ENCODE results near the gene C17orf107. TPM values are rescaled to one million over a fixed set of nuclear protein-coding genes. Genes with fewer than 3 reads are reported as not detected.

Gene C17orf107
- total and polyA plus RNA-seq, 2 donors (not counting 1 experiment from before 2014, with no cell fraction given) = 3.9 to 4.6 TPM

DNA sequence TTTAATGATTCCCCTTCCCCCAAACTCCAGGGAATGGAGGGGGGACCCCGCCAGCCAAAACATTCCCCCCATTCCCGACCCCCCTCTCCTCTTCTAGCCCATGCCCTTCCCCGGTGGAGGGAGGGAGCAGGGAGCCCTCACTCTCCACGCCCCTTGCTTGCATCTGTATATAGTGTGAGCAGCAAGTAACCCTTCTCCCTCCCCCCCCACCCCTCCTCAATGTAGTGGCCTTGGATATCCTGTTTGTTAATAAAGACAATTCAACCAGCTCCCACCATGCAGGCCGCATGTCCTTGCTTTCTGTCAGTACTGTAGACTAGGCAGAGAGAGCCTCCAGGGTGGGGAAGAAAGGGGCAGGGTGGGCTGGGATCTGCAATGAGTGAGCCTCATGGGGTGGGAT is 1.6 kb upstream of the C17orf107 start:
- CTCF ChIA-PET = interaction anchor here (1.0 kb wide), 1 partner anchor 164 kb away, joined by 6 read pairs; no protein-coding TSS in a partner anchor

More for the DNA sequence above, 1.6 kb upstream of the C17orf107 start:
- H3K4me1 ChIP-seq (ENCODE audit: control insufficient read depth in 2 of 2, insufficient read depth in 2 of 2, low read length in 2 of 2) = peaks cover 38 to 42% of the 10 kb centered on the region in 2 donors
- Mint-ChIP-seq H3K27ac (no peak overlapping the region), H3K4me1 (peaks cover 39% of the 10 kb centered on the region), H3K27me3 (no peaks in the 10 kb centered on the region), H3K4me3 (peak overlapping the region; percentile 80), H3K9me3 (ENCODE audit: insufficient read depth) (no peaks in the 10 kb centered on the region)
- H3K27ac ChIP-seq (ENCODE audit: low read length in 2 of 2) = no peak overlapping the region
- H3K79me2 ChIP-seq (ENCODE audit: control insufficient read depth, insufficient read depth, low read length) = no peaks in the 10 kb centered on the region
- no peak overlapping the region for H2AFZ ChIP-seq (ENCODE audit: insufficient read depth, low read depth, low read length, poor library complexity, severe bottlenecking)
- H3K36me3 ChIP-seq (replicated peaks in 1 of 2; ENCODE audit: control extremely low read depth in 1 of 2, control insufficient read depth in 1 of 2, extremely low read depth in 1 of 2, insufficient read depth in 2 of 2, low read length in 1 of 2) = peaks cover 0 to 42% of the 10 kb centered on the region in 2 experiments
- intact Hi-C loops (cut with micrococcal nuclease) = no loop called here
- H3K4me3 ChIP-seq (ENCODE audit: control extremely low read depth in 1 of 5, extremely low read depth in 1 of 5, insufficient read depth in 1 of 5, low read depth in 2 of 5, low read length in 4 of 5) = no peak overlapping the region
- H3K9ac ChIP-seq (ENCODE audit: low read length) = no peak overlapping the region
- ATAC-seq (ENCODE audit: low read depth) (no peak), DNase-seq (peak; percentile 16)
- H4K20me1 ChIP-seq (ENCODE audit: control insufficient read depth, insufficient read depth, low read length, poor library complexity, severe bottlenecking) = peaks cover 2% of the 10 kb centered on the region
- H3K9me3 ChIP-seq (ENCODE audit: control extremely low read depth in 1 of 3, control insufficient read depth in 2 of 3, insufficient read depth in 1 of 3, low read length in 2 of 3) = peaks cover 0 to 25% (median 0%) of the 10 kb centered on the region in 3 donors
- TF ChIP-seq EZH2 (IDR thresholded peaks at IDR 0.05; ENCODE audit: borderline replicate concordance, insufficient read depth, low read depth, low read length, poor library complexity, severe bottlenecking) (no peak), CTCF (IDR thresholded peaks at IDR 0.05) (no peak)
- no peak overlapping the region for H3K4me2 ChIP-seq (replicated peaks; ENCODE audit: low read depth, low read length, poor library complexity, severe bottlenecking)
- POLR2A ChIA-PET = no interaction called here
- no CpG with 5 or more reads among the region's 5 CpGs for WGBS (ENCODE audit: insufficient coverage)
- peaks cover 0 to 24% (median 10%) of the 10 kb centered on the region in 4 experiments for H3K27me3 ChIP-seq (replicated peaks in 1 of 4; ENCODE audit: control extremely low read depth in 1 of 4, control insufficient read depth in 3 of 4, insufficient read depth in 4 of 4, low read length in 3 of 4)
